HepG2 (cell line): ENCODE results near the gene C11orf86. TPM values are rescaled to one million over a fixed set of nuclear protein-coding genes. Genes with fewer than 3 reads are reported as not detected.

Experiments used
- BCL6 ChIP-seq: IDR thresholded peaks from 2 replicates; pipeline ENCODE4 v1.6.1; 2016; ENCODE audit warnings: missing genetic modification reagents, missing compliant biosample characterization
- CSRNP1 ChIP-seq: sonication (generic); formaldehyde crosslinking; IDR thresholded peaks from 2 replicates; pipeline ENCODE4 v1.8.1; 2023; ENCODE audit warnings: mild to moderate bottlenecking, missing genetic modification reagents
- DDIT3 ChIP-seq: sonication (generic); formaldehyde crosslinking; IDR thresholded peaks from 2 replicates; pipeline ENCODE4 v1.4.0; 2020; ENCODE audit warnings: mild to moderate bottlenecking, missing genetic modification reagents
- DMAP1 ChIP-seq: IDR thresholded peaks from 2 replicates; pipeline ENCODE4 v1.6.1; 2016
- FOXA3 ChIP-seq: IDR thresholded peaks from 2 replicates; pipeline ENCODE4 v1.6.1; 2016; ENCODE audit warnings: missing genetic modification reagents, missing compliant biosample characterization
- FOXP1 ChIP-seq, 2 experiments: fragments of 450-650 bp in 1 of 2; IDR thresholded peaks; 2 replicates each; pipeline ENCODE4 v1.6.1; 2017 to 2018; ENCODE audit warnings: antibody characterized with exemption in 1 of 2
- FOXP4 ChIP-seq: sonication (generic); formaldehyde crosslinking; IDR thresholded peaks from 2 replicates; pipeline ENCODE4 v1.4.0; 2020; ENCODE audit warnings: missing genetic modification reagents
- NPAS2 ChIP-seq: sonication (generic); formaldehyde crosslinking; IDR thresholded peaks from 2 replicates; pipeline ENCODE4 v1.8.0; 2022; ENCODE audit warnings: mild to moderate bottlenecking, missing genetic modification reagents, borderline replicate concordance
- NR2C2 ChIP-seq: sonication (generic); formaldehyde crosslinking; IDR thresholded peaks from 2 replicates; pipeline ENCODE4 v1.4.0; 2020; ENCODE audit warnings: missing genetic modification reagents, mild to moderate bottlenecking, moderate library complexity, borderline replicate concordance
- PAWR ChIP-seq: sonication (generic); formaldehyde crosslinking; IDR thresholded peaks from 2 replicates; pipeline ENCODE4 v1.4.0; 2020; ENCODE audit warnings: missing genetic modification reagents, mild to moderate bottlenecking, borderline replicate concordance
- PAXIP1 ChIP-seq: sonication (generic); formaldehyde crosslinking; conservative IDR thresholded peaks from 2 replicates; pipeline ENCODE4 v1.4.0; 2020; ENCODE audit warnings: mild to moderate bottlenecking, missing genetic modification reagents, moderate library complexity
- TCF12 ChIP-seq, 2 experiments: fragments of 450-650 bp in 1 of 2; sonication (generic) in 1 of 2; formaldehyde crosslinking in 1 of 2; IDR thresholded peaks; 2 replicates each; pipeline versions ENCODE4 v1.6.1 to v1.8.0; 2017 to 2022; ENCODE audit warnings: antibody characterized with exemption in 1 of 2, mild to moderate bottlenecking in 1 of 2, missing genetic modification reagents in 1 of 2, moderate library complexity in 1 of 2
- TP53 ChIP-seq: sonication (generic); formaldehyde crosslinking; conservative IDR thresholded peaks from 2 replicates; pipeline ENCODE4 v1.4.0; 2020; ENCODE audit warnings: missing genetic modification reagents
- TSC22D2 ChIP-seq: sonication (generic); formaldehyde crosslinking; IDR thresholded peaks from 2 replicates; pipeline ENCODE4 v1.5.1; 2020; ENCODE audit warnings: missing genetic modification reagents, mild to moderate bottlenecking, borderline replicate concordance
- ZFP41 ChIP-seq: sonication (generic); formaldehyde crosslinking; IDR thresholded peaks from 2 replicates; pipeline ENCODE4 v1.4.0; 2020; ENCODE audit warnings: mild to moderate bottlenecking, missing genetic modification reagents, borderline replicate concordance
- ZNF263 ChIP-seq: sonication (generic); formaldehyde crosslinking; IDR thresholded peaks from 2 replicates; pipeline ENCODE4 v1.4.0; 2020; ENCODE audit warnings: missing genetic modification reagents
- ZNF432 ChIP-seq: sonication (generic); formaldehyde crosslinking; IDR thresholded peaks from 2 replicates; pipeline ENCODE4 v1.5.0; 2020; ENCODE audit warnings: missing genetic modification reagents, mild to moderate bottlenecking, borderline replicate concordance
- ZNF564 ChIP-seq: sonication (generic); formaldehyde crosslinking; IDR thresholded peaks from 2 replicates; pipeline ENCODE4 v1.8.1; 2023; ENCODE audit warnings: mild to moderate bottlenecking, missing genetic modification reagents
- ZNF768 ChIP-seq: sonication (generic); formaldehyde crosslinking; IDR thresholded peaks from 2 replicates; pipeline ENCODE4 v1.4.0; 2020; ENCODE audit warnings: missing genetic modification reagents
- polyA plus RNA-seq, 8 experiments: library from polyadenylated mRNA; depleted of rRNA in 3 of 8; stranded (reverse) in 7 of 8; unstranded in 1 of 8; fragments of >200 nt; fragmentation: Illumina TruSeq in 4 of 8; extraction: Trizol in 4 of 8; gene quantifications; 2 replicates each; pipeline versions ENCODE4 v1.2.1 to v1.2.3, GENCODE V29; 2011 to 2016; ENCODE audit warnings: low read depth in 4 of 8, missing spikeins in 1 of 8, mixed read lengths in 1 of 8; ENCODE audit not compliant: insufficient read depth in 1 of 8
- total RNA-seq, 5 experiments: library from RNA; depleted of rRNA; stranded (reverse); fragments of >200 nt; fragmentation: Illumina TruSeq; extraction: Trizol; gene quantifications; 2 replicates each; pipeline ENCODE4 v1.2.3, GENCODE V29; 2016; ENCODE audit warnings: low read depth in 1 of 5
- TF ChIP-seq, protein P1 (sequence below): sonication (generic); formaldehyde crosslinking; IDR thresholded peaks from 2 replicates; pipeline ENCODE4 v1.4.0; 2020; ENCODE audit warnings: missing genetic modification reagents, borderline replicate concordance

C11orf86 gene
- total and polyA plus RNA-seq, 2 of the 13 experiments (the other 11 are each of a cell fraction or from before 2014, with no cell fraction given), result 0.11 to 0.18 TPM

- TF ChIP-seq DMAP1 (CRISPR knock-in tag) (0 out of 2 replicates have a peak, but pooled peaks have one; percentile 31), ZFP41 (CRISPR knock-in tag) (no peak), PAXIP1 (CRISPR knock-in tag) (peak; percentile 47; the same call in 1 of the 2 replicates), TP53 (CRISPR knock-in tag) (no peak), FOXP1 (IDR thresholded peaks at IDR 0.05) (no peak), FOXP1 (CRISPR knock-in tag; IDR thresholded peaks at IDR 0.05) (peak; percentile 49; the same call in 1 of the 2 replicates), PAWR (no peak), TSC22D2 (CRISPR knock-in tag) (no peak), NR2C2 (CRISPR knock-in tag) (no peak), ZNF263 (CRISPR knock-in tag) (peak; percentile 94), BCL6 (CRISPR knock-in tag) (peak; percentile 73), ZNF564 (CRISPR knock-in tag) (no peak), TCF12 (IDR thresholded peaks at IDR 0.05) (no peak), TCF12 (CRISPR knock-in tag; IDR thresholded peaks at IDR 0.05) (no peak), FOXA3 (CRISPR knock-in tag) (peak; percentile 72), NPAS2 (no peak), ZNF768 (no peak), CSRNP1 (CRISPR knock-in tag) (no peak), ZNF432 (CRISPR knock-in tag) (no peak), DDIT3 (CRISPR knock-in tag) (no peak), FOXP4 (peak; percentile 65; the same call in 1 of the 2 replicates)
- TF ChIP-seq, protein P1, sequence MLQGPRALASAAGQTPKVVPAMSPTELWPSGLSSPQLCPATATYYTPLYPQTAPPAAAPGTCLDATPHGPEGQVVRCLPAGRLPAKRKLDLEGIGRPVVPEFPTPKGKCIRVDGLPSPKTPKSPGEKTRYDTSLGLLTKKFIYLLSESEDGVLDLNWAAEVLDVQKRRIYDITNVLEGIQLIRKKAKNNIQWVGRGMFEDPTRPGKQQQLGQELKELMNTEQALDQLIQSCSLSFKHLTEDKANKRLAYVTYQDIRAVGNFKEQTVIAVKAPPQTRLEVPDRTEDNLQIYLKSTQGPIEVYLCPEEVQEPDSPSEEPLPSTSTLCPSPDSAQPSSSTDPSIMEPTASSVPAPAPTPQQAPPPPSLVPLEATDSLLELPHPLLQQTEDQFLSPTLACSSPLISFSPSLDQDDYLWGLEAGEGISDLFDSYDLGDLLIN (CRISPR knock-in tag), result no peak
These were observed 21.6 kb downstream of the C11orf86 start (continued) for GRCh38 chr11:66996609-66997273.
